Measurements from ENCODE around the gene CFAP100.

DNA sequence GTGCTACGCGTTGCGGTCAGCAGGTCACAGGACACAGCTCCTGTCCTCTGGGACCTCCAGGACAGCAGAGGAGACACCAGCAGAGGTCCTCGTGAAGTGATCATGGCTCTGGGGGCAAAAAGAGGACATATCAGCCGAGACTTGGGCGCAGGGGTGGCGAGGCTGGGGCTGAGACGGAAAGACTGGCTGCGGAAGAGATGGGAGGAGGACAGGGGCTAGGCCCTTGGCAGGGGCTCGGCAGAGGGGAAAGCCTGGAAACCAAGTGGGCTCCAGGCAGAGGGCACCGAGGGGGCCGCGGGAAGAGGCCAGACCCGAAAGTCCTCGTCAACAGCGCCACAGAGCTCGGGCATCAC lies 4.9 kb upstream of the CFAP100 start:
- TF ChIP-seq, protein P1, sequence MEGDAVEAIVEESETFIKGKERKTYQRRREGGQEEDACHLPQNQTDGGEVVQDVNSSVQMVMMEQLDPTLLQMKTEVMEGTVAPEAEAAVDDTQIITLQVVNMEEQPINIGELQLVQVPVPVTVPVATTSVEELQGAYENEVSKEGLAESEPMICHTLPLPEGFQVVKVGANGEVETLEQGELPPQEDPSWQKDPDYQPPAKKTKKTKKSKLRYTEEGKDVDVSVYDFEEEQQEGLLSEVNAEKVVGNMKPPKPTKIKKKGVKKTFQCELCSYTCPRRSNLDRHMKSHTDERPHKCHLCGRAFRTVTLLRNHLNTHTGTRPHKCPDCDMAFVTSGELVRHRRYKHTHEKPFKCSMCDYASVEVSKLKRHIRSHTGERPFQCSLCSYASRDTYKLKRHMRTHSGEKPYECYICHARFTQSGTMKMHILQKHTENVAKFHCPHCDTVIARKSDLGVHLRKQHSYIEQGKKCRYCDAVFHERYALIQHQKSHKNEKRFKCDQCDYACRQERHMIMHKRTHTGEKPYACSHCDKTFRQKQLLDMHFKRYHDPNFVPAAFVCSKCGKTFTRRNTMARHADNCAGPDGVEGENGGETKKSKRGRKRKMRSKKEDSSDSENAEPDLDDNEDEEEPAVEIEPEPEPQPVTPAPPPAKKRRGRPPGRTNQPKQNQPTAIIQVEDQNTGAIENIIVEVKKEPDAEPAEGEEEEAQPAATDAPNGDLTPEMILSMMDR (IDR thresholded peaks at IDR 0.05), result no peak
- TF ChIP-seq EZH2 (IDR thresholded peaks at IDR 0.05), result no peak
- TF ChIP-seq EZH2phosphoT487 (IDR thresholded peaks at IDR 0.05), result no peak

All from neural progenitor cell (in vitro differentiated cells).